Prostate gland (tissue), 1 donor: ENCODE data around the gene UGCG.

Source experiments
- POLR2A ChIP-seq: fragments of 450-650 bp; IDR thresholded peaks from one replicate; pipeline ENCODE4 v1.6.1; 2016; ENCODE audit warnings: antibody characterized with exemption, mild to moderate bottlenecking
- POLR2AphosphoS5 ChIP-seq: sonication (generic); formaldehyde crosslinking; IDR thresholded peaks from one replicate; pipeline ENCODE4 v1.6.1; 2017; ENCODE audit warnings: antibody characterized with exemption

DNA sequence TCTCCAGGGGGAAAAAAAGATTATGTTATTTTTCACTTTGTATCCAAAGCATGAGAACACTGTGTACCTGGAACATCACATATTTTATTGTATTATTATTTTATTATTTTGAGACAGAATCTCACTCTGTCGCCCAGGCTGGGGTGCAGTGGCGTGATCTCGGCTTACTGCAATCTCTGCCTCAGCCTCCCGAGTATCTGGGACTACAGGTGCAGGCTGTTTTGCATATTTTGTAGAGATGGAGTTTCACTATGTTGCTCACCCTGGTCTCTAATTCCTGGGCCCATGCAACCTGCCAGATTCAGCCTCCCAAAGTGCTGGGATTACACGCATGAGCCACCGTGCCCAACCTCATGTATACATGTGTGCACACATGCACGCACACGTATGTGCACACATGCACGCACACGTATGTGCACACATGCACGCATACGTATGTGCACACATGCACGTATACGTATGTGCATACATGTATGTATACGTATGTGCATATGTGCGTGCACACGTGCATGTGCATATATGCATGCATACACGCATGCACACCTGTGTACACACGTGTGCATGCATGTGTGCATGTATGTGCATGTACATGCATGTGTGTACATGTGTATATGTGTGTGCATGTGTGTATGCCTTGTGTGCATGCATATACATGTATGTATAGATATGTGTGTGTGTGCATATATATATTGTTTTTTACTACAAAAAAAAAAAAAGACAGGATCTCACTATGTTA is 9.5 kb upstream of the UGCG start:
- TF ChIP-seq POLR2A = no peak
- no peak for TF ChIP-seq POLR2AphosphoS5
